ENCODE results near the gene PAX5. TPM values are rescaled to one million over a fixed set of nuclear protein-coding genes. Genes with fewer than 3 reads are reported as not detected.

Gene PAX5
- total RNA-seq, 1 donor from 2014 or later = 0.25 TPM

DNA sequence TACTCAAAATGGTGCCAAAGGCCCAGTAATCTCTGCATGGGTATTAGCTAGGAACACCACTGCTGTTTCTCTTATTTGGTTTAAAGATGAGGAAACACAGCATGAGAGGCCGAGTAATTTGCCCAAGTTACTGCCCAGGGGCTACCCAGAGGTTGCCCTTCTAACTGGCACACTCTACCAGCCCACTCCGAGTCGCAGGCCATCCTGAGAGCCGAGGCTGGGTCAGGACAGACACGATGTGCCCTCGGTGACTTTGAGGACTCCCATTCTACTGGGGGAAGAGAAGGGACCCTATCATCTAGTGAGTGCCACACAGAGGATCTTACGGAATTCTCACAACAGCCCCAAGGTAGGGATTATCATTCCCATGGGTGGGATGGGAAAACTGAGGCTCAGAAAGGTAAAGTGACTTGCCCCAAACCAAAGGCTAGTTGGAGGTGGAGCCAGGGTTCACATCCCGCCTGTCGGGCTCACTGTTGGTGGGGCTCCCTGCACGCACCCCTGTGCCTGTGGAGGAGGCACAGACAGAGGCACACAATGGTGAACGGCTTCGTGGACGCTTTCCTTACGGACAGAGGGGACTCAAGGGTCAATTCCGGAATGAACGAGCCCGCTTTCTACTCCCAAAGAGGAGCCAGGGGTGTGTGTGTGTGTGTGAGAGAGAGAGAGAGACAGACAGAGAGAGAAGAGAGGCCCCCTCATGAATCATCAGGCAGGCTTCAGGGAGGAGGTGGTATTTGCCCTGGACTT, 236.4 kb downstream of the PAX5 start:
- DNase-seq (ENCODE audit: extremely low spot score in 2 of 2) = no peak
- H3K27ac ChIP-seq = no peak overlapping the region
- TF ChIP-seq, protein P1, sequence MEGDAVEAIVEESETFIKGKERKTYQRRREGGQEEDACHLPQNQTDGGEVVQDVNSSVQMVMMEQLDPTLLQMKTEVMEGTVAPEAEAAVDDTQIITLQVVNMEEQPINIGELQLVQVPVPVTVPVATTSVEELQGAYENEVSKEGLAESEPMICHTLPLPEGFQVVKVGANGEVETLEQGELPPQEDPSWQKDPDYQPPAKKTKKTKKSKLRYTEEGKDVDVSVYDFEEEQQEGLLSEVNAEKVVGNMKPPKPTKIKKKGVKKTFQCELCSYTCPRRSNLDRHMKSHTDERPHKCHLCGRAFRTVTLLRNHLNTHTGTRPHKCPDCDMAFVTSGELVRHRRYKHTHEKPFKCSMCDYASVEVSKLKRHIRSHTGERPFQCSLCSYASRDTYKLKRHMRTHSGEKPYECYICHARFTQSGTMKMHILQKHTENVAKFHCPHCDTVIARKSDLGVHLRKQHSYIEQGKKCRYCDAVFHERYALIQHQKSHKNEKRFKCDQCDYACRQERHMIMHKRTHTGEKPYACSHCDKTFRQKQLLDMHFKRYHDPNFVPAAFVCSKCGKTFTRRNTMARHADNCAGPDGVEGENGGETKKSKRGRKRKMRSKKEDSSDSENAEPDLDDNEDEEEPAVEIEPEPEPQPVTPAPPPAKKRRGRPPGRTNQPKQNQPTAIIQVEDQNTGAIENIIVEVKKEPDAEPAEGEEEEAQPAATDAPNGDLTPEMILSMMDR (IDR thresholded peaks at IDR 0.05) = no peak
- TF ChIP-seq POLR2A (IDR thresholded peaks at IDR 0.05) (no peak), POLR2AphosphoS5 (IDR thresholded peaks at IDR 0.05; ENCODE audit: insufficient read depth in 1 of 2, low read depth in 1 of 2) (no peak)
- no peaks in the 10 kb centered on the region for H3K27me3 ChIP-seq
- H3K4me1 ChIP-seq = no peaks in the 10 kb centered on the region
- no peaks in the 10 kb centered on the region for H3K36me3 ChIP-seq
- no peak overlapping the region for H3K4me3 ChIP-seq
- intact Hi-C loops (cut with DNase I) = no loop called here
- H3K9me3 ChIP-seq = no peaks in the 10 kb centered on the region

DNA sequence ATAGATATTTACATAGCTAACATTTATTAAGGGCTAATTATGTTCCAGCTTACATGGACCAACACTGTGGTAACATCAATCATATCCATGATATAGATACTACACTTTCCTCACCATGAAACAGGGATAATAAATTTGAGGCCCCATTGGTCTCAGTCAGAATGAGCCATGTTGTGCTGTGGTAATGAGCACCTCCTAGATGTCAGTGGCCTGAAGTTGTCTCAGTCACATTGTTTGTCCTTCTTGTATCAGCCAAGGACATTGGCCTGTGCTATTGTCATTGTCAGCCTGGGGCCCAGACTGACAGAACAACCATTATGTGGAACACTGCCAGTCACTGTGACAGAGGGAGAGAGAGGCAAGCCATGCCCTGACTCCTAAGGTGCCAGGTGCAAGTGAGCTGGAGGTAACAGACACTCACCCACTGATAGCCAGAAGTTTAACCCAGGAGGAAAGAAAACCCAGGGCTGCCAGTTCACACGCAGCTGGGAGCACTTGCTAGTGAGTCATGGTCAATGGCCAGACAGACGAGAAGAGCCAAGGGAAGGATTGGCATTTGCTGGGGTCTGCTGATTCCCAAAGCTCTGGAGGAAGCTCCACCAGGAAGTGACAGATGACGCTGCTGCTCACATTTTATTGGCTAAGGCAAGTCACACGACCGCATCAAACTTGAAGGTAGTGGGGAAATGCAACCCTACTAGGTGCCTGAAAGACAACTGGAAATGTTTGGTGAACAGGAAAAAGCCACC, 237.2 kb downstream of the PAX5 start:
- intact Hi-C loops (cut with DNase I) = no loop called here

DNA sequence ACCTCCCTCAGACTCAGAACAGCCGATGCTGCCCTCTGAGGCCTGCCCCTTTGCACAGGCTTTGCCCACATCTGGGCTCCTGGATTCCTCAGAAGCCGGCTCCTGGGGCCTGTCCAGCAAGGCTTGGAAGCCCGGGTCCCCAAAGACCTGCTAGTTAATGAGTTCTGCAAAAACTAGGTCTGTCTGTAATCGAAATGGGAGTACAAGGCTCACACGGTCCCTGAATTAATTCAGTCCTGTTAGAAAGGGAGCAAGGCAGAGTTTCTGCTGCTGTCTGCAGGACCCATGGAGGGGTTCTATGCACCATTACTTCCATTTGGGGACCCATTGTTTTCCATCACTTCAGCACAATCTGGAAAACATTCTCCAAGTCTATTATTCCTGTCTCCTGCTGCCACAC, 239.6 kb downstream of the PAX5 start:
- Histone ChIP-seq H3K27me3 (no peaks in the 10 kb centered on the region), H3K9me3 (no peaks in the 10 kb centered on the region), H3K4me3 (no peak overlapping the region), H3K27ac (no peak overlapping the region), H3K4me1 (no peaks in the 10 kb centered on the region), H3K36me3 (no peaks in the 10 kb centered on the region)
- TF ChIP-seq POLR2AphosphoS5 (IDR thresholded peaks at IDR 0.05; ENCODE audit: insufficient read depth in 1 of 2, low read depth in 1 of 2) (no peak), POLR2A (IDR thresholded peaks at IDR 0.05) (no peak)
- TF ChIP-seq, protein P1 (IDR thresholded peaks at IDR 0.05) = no peak
- intact Hi-C loops (cut with DNase I) = no loop called here
- DNase-seq (ENCODE audit: extremely low spot score in 2 of 2) = no peak

More for the DNA sequence above, 237.2 kb downstream of the PAX5 start:
- TF ChIP-seq POLR2A (IDR thresholded peaks at IDR 0.05) (no peak), POLR2AphosphoS5 (IDR thresholded peaks at IDR 0.05; ENCODE audit: insufficient read depth in 1 of 2, low read depth in 1 of 2) (no peak)
- TF ChIP-seq, protein P1 (IDR thresholded peaks at IDR 0.05) = no peak
- no peak overlapping the region for H3K4me3 ChIP-seq
- no peaks in the 10 kb centered on the region for H3K4me1 ChIP-seq
- H3K27me3 ChIP-seq = no peaks in the 10 kb centered on the region
- H3K36me3 ChIP-seq = no peaks in the 10 kb centered on the region
- no peaks in the 10 kb centered on the region for H3K9me3 ChIP-seq
- no peak overlapping the region for H3K27ac ChIP-seq
- no peak for DNase-seq (ENCODE audit: extremely low spot score in 2 of 2)

DNA sequence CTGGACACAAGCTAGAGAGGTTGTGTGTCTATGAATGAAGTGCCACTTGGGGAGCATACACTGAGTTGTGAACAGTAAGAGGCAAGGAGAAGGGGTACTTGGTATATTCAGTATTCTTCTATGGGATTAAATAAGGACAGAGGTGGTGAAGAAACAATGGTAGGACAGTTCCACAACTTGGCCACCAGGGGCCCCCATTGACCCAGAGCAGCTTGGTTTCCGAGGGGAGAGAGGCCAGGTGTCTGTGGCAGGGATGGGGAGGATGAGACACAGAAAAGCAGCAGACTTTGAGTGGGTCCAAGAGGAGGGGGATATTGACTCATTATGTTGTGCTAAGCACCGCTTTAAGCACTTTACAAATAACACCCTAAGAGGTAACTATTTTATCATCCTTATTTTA, 240.8 kb downstream of the PAX5 start:
- TF ChIP-seq POLR2AphosphoS5 (IDR thresholded peaks at IDR 0.05; ENCODE audit: insufficient read depth in 1 of 2, low read depth in 1 of 2) (no peak), POLR2A (IDR thresholded peaks at IDR 0.05) (no peak)
- TF ChIP-seq, protein P1 (IDR thresholded peaks at IDR 0.05) = no peak
- no peaks in the 10 kb centered on the region for H3K27me3 ChIP-seq
- no peaks in the 10 kb centered on the region for H3K4me1 ChIP-seq
- intact Hi-C loops (cut with DNase I) = no loop called here
- no peak overlapping the region for H3K4me3 ChIP-seq
- no peaks in the 10 kb centered on the region for H3K36me3 ChIP-seq
- DNase-seq (ENCODE audit: extremely low spot score in 2 of 2) = no peak
- H3K27ac ChIP-seq = no peak overlapping the region
- H3K9me3 ChIP-seq = no peaks in the 10 kb centered on the region
